H1 (cell line): ENCODE data around the gene TRMT61B. TPM values are rescaled to one million over a fixed set of nuclear protein-coding genes. Genes with fewer than 3 reads are reported as not detected.

ENCODE experiments used
- CHD1 ChIP-seq: IDR thresholded peaks from 2 replicates; pipeline ENCODE4 v1.6.1; 2012; ENCODE audit warnings: low read depth, low read length, improper control_type of control experiment
- EGR1 ChIP-seq: IDR thresholded peaks from 2 replicates; pipeline ENCODE4 v1.6.1; 2011; ENCODE audit warnings: low read depth, low read length, borderline replicate concordance
- GTF2F1 ChIP-seq: IDR thresholded peaks from 2 replicates; pipeline ENCODE4 v1.6.1; 2012; ENCODE audit warnings: low read depth, low read length, improper control_type of control experiment, borderline replicate concordance
- KDM1A ChIP-seq: fragments of 200-600, 300-600 bp; sonication (generic); IDR thresholded peaks from 2 replicates; pipeline ENCODE4 v1.7.1; 2016; ENCODE audit warnings: mild to moderate bottlenecking, low read length, borderline replicate concordance
- NANOG ChIP-seq: IDR thresholded peaks from 2 replicates; pipeline ENCODE4 v1.6.1; 2011; ENCODE audit warnings: low read length, low read depth, mild to moderate bottlenecking, inconsistent platforms; ENCODE audit not compliant: insufficient read depth, poor library complexity, severe bottlenecking
- RBBP5 ChIP-seq: IDR thresholded peaks from 2 replicates; pipeline ENCODE4 v1.7.1; 2012; ENCODE audit warnings: low read depth, mild to moderate bottlenecking, inconsistent platforms, low read length, moderate library complexity, borderline replicate concordance
- TAF1 ChIP-seq: IDR thresholded peaks from 2 replicates; pipeline ENCODE4 v1.6.1; 2011; ENCODE audit warnings: mild to moderate bottlenecking, low read depth, low read length
- ZNF274 ChIP-seq: IDR thresholded peaks from 2 replicates; pipeline ENCODE4 v1.7.0; 2012; ENCODE audit warnings: low read length, borderline replicate concordance; ENCODE audit errors: extremely low read depth
- polyA plus RNA-seq, 7 experiments: library from polyadenylated mRNA; depleted of rRNA in 3 of 7; stranded (reverse) in 5 of 7; unstranded in 2 of 7; fragments of >200 nt in 5 of 7; fragments of 200-250 nt in 2 of 7; gene quantifications; 1 replicate in 5 of 7; 2 replicates in 1 of 7; 4 replicates in 1 of 7; pipeline versions ENCODE4 v1.2.1 to v1.2.3, GENCODE V29; 2011 to 2013; ENCODE audit warnings: missing spikeins in 2 of 7, mixed read lengths in 2 of 7
- total RNA-seq: library from RNA; stranded (reverse); fragmentation: NEBNext Ultra II Directional; extraction: Animal tissue kit (Norgen Biotek cat#: 25700); gene quantifications from 2 replicates; pipeline ENCODE4 v1.2.1, GENCODE V29; 2021

The TRMT61B gene
- total and polyA plus RNA-seq, 2 of the 8 experiments (the other 6 are each of a cell fraction or from before 2014, with no cell fraction given): 10.4 to 27.8 TPM

DNA sequence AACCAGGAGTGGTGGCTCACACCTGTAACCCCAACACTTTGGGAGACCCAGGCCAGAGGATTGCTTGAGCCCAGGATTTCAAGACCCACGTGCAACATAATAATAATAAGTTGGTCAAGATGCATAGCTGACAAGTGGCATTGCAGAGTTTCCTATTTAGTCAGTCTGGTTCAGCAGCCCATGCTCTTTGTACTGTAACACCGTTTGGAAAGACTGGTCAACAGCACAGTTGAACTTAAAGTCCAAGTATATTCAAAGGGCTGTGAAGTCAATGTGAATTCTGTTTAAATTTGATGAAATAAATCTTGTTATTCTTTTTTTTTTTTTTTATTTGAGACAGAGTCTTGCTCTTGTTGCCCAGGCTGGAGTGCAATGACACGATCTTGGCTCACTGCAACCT is 1.5 kb upstream of the TRMT61B start (continued):
- TF ChIP-seq EGR1 (no peak), KDM1A (no peak), RBBP5 (no peak), CHD1 (no peak), NANOG (no peak), TAF1 (no peak), GTF2F1 (no peak), ZNF274 (no peak)
- TF ChIP-seq, all 59 proteins: peak for 0
